ENCODE measurements around the gene SDS.

The SDS gene

DNA sequence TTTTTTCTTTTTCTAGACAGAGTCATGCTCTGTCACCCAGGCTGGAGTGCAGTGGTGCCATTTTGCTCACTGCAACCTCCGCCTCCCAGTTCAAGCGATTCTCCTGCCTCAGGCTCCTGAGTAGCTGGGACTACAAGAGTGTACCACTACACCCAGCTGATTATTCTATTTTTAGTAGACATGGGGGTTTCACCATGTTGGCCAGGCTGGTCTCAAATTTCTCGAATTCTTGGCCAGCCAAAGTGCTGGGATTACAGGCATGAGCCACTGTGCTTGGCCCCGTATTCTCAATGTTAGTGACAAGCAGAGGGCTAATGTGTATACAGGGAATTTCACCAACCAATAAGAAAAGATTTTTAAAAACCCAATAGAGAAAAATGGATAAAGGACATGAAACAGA is 36.9 kb downstream of the SDS start:
- DNase-seq (ENCODE audit: low spot score), result no peak
- TF ChIP-seq CTCF (IDR thresholded peaks at IDR 0.05; ENCODE audit: extremely low read depth, missing control alignments), result no peak

DNA sequence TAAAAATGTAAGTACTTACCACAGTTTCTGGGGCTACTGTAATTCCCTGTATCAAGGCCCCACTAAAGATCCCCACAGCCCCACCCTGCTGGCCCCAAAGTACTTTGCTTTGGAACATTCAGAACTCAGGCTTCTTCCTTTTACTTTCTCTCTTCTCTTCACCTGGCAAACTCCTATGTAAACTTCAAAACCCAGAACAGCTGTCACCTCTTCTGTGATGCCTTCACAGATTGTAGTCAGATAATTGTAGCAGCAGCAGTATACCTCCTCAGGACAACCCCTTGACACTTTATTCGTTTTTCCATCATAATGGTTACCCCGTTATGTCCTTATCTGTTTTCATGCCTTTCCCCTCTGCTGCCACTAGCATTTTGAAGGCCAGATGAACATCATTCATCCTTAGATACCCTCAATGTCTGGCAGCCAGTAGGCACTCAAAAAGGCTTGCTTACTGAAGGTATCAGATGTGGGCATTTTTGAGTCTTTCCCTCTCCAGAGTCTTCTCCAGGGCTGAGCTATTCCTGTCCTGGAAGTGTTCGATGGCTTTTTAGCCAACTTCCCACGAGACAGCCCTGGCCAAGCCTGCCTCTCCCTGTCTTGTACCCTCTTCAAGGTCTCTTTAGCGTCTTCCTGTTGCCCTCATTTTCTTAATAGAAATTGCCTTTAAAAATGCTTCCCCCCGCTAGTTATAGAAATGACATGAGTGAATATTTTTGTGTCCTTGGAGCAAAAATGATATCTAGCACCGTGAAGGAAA is 37.9 kb downstream of the SDS start:
- DNase-seq (ENCODE audit: low spot score), result no peak
- no peak for TF ChIP-seq CTCF (IDR thresholded peaks at IDR 0.05; ENCODE audit: extremely low read depth, missing control alignments)

DNA sequence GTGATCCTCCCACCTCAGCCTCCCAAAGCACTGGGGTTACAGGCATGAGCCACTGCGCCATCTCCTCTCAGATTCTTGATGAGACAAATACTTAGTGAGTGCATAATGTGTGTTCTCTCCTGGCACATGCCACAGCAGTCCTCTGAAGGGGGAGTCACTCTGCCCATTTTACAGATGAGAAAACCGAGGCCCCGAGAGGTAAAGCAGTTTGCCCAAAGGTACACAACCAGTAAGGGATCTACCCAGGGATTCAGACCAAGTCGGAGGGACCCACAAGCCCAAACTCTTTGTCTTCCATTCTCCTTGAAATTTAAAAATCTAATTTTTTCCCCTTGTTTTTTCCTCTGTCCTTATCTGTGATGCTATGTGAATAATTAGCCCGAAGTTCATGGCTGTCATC is 39.0 kb downstream of the SDS start:
- TF ChIP-seq CTCF (IDR thresholded peaks at IDR 0.05; ENCODE audit: extremely low read depth, missing control alignments), result no peak

GRCh38 chr12:113361574-113362370 is 41.9 kb downstream of the SDS start:
- no peak for TF ChIP-seq CTCF (IDR thresholded peaks at IDR 0.05; ENCODE audit: extremely low read depth, missing control alignments)
- no peak for DNase-seq (ENCODE audit: low spot score)

More for the DNA sequence above, 39.0 kb downstream of the SDS start:
- DNase-seq (ENCODE audit: low spot score), result no peak

GRCh38 chr12:113359939-113360748 is 43.5 kb downstream of the SDS start:
- DNase-seq (ENCODE audit: low spot score), result no peak
- no peak for TF ChIP-seq CTCF (IDR thresholded peaks at IDR 0.05; ENCODE audit: extremely low read depth, missing control alignments)

DNA sequence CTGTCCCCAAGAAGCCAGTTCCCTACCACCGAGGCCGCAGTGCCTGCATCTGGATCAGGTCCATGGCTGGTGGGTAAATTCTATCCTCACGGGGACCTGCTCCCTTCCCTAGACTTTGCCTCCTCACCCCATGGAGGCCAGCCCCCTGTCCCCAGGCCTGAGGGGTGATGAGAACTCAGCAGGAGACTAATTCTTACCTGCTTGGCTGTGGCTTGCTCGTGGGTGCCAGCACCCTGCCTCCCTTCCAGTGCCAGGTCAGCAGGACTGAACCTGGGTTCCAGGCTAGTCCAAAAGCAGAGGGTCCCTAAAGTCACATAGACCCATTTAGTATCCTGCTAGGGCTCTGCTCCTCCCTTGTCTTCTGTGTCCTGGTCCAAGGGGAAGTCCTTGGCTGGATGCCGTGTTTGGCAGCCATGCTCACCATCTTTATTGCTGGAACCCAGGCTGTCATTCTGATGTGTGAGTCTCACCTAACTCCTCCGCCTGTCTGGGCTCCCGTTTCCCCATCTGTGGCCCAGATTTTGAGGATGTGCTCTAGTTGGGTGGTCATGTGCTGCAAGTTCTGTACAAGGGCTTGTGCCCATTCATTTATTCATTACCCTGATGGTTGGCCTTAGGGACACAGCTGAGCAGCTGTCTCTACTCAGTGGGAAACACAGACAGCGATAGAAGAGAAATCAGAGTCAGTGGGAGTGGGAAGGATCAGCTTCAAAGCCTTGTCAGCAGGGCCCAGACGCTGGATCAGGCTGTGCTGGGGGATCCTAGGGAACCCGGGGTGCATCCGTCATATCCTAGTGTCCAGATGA is 44.4 kb downstream of the SDS start:
- DNase-seq (ENCODE audit: low spot score), result no peak
- no peak for TF ChIP-seq CTCF (IDR thresholded peaks at IDR 0.05; ENCODE audit: extremely low read depth, missing control alignments)

Data from GM20000 (cell line).